Neural cell (in vitro differentiated cells): ENCODE results near the gene SLC16A10. TPM values are rescaled to one million over a fixed set of nuclear protein-coding genes. Genes with fewer than 3 reads are reported as not detected.

Source experiments
- H2AFZ ChIP-seq: fragments of 200-600, 300-800 bp; sonication (generic), shearing (Covaris generic); 2 replicates; pipeline ENCODE4 v1.6.0; 2014; ENCODE audit warnings: low read depth, mild to moderate bottlenecking, antibody characterized with exemption, low read length, moderate library complexity
- H3F3A ChIP-seq: fragments of 200-600 bp; shearing (Covaris generic); 2 replicates; pipeline ENCODE4 v1.6.1; 2016; ENCODE audit warnings: mild to moderate bottlenecking, moderate library complexity, mixed read lengths, antibody characterized with exemption, low read length; ENCODE audit not compliant: insufficient read depth, poor library complexity, severe bottlenecking
- H3K27ac ChIP-seq: fragments of 200-600, 300-800 bp; sonication (generic), shearing (Covaris generic); 2 replicates; pipeline ENCODE4 v1.5.1; 2014; ENCODE audit warnings: mild to moderate bottlenecking, low read length, moderate library complexity
- H3K27me3 ChIP-seq: fragments of 300-800, 200-600 bp; sonication (generic), shearing (Covaris generic); 2 replicates; pipeline ENCODE4 v1.6.0; 2014; ENCODE audit warnings: mild to moderate bottlenecking, low read depth, low read length, moderate library complexity; ENCODE audit not compliant: insufficient read depth
- H3K36me3 ChIP-seq: fragments of 300-800, 200-600 bp; sonication (generic), shearing (Covaris generic); 2 replicates; pipeline ENCODE4 v1.5.1; 2014; ENCODE audit warnings: mild to moderate bottlenecking, antibody characterized with exemption, low read length, moderate library complexity; ENCODE audit not compliant: insufficient read depth
- H3K4me2 ChIP-seq: fragments of 300-800, 200-600 bp; sonication (generic), shearing (Covaris generic); 2 replicates; pipeline ENCODE4 v1.6.0; 2014; ENCODE audit warnings: mild to moderate bottlenecking, low read length
- H3K4me3 ChIP-seq: fragments of 300-800, 200-600 bp; sonication (generic), shearing (Covaris generic); 2 replicates; pipeline ENCODE4 v1.5.1; 2014; ENCODE audit warnings: mild to moderate bottlenecking, low read length, moderate library complexity
- H3K79me2 ChIP-seq: fragments of 200-600 bp; shearing (Covaris generic); replicated peaks from 2 replicates; pipeline ENCODE4 v1.6.0; 2014; ENCODE audit warnings: mild to moderate bottlenecking, low read length, moderate library complexity; ENCODE audit not compliant: insufficient read depth
- H3K9ac ChIP-seq: fragments of 300-800, 200-600 bp; sonication (generic), shearing (Covaris generic); 2 replicates; pipeline ENCODE4 v1.6.1; 2016; ENCODE audit warnings: mild to moderate bottlenecking, low read length, mixed read lengths
- H3K9me2 ChIP-seq: fragments of 200-600 bp; shearing (Covaris generic); 2 replicates; pipeline ENCODE4 v1.6.1; 2016; ENCODE audit warnings: mild to moderate bottlenecking, low read length, mixed read lengths; ENCODE audit not compliant: insufficient read depth
- H3K9me3 ChIP-seq: fragments of 200-600, 300-800 bp; sonication (generic), shearing (Covaris generic); 2 replicates; pipeline ENCODE4 v1.6.1; 2016; ENCODE audit warnings: mild to moderate bottlenecking, mixed run types, low read length, moderate library complexity, mixed read lengths
- H4K20me1 ChIP-seq: fragments of 200-600 bp; shearing (Covaris generic); 2 replicates; pipeline ENCODE4 v1.6.1; 2016; ENCODE audit warnings: mild to moderate bottlenecking, mixed run types; ENCODE audit not compliant: insufficient read depth
- EP300 ChIP-seq: fragments of 450-650 bp; conservative IDR thresholded peaks from 2 replicates; pipeline ENCODE4 v1.6.1; 2014; ENCODE audit warnings: antibody characterized with exemption, mild to moderate bottlenecking, moderate library complexity; ENCODE audit not compliant: poor library complexity, severe bottlenecking
- EZH2 ChIP-seq: fragments of 200-600, 300-800 bp; shearing (Covaris generic), sonication (generic); IDR thresholded peaks from 2 replicates; pipeline ENCODE4 v1.6.1; 2014; ENCODE audit warnings: antibody characterized with exemption, low read length, borderline replicate concordance, mild to moderate bottlenecking; ENCODE audit not compliant: insufficient read depth, poor library complexity, severe bottlenecking
- MXI1 ChIP-seq: fragments of 450-650 bp; conservative IDR thresholded peaks from 2 replicates; pipeline ENCODE4 v1.6.1; 2014; ENCODE audit warnings: antibody characterized with exemption, mild to moderate bottlenecking; ENCODE audit not compliant: poor library complexity, severe bottlenecking
- POLR2AphosphoS5 ChIP-seq: IDR thresholded peaks from 2 replicates; pipeline ENCODE4 v1.6.1; 2012
- RAD21 ChIP-seq: fragments of 450-650 bp; conservative IDR thresholded peaks from 2 replicates; pipeline ENCODE4 v1.6.1; 2014; ENCODE audit warnings: antibody characterized with exemption, mild to moderate bottlenecking, moderate library complexity
- SMC3 ChIP-seq: fragments of 450-650 bp; conservative IDR thresholded peaks from 2 replicates; pipeline ENCODE4 v1.6.1; 2014; ENCODE audit warnings: antibody characterized with exemption, mild to moderate bottlenecking, moderate library complexity; ENCODE audit not compliant: poor library complexity
- TAF1 ChIP-seq: IDR thresholded peaks from 2 replicates; pipeline ENCODE4 v1.6.1; 2012; ENCODE audit warnings: low read depth
- polyA plus RNA-seq: library from polyadenylated mRNA; depleted of rRNA; stranded (reverse); fragments of >200 nt; gene quantifications from 2 replicates; pipeline ENCODE4 v1.2.3, GENCODE V29; 2014
- TF ChIP-seq, protein P1 (sequence below): IDR thresholded peaks from 2 replicates; pipeline ENCODE4 v1.6.1; 2012; ENCODE audit warnings: borderline replicate concordance
- TF ChIP-seq, protein P2 (sequence below): fragments of 450-650 bp; IDR thresholded peaks from 2 replicates; pipeline ENCODE4 v1.5.1; 2014; ENCODE audit warnings: antibody characterized with exemption, mild to moderate bottlenecking, moderate library complexity; ENCODE audit not compliant: poor library complexity, severe bottlenecking

The SLC16A10 gene
- polyA plus RNA-seq, 1 donor from 2014 or later, result 1.5 TPM

DNA sequence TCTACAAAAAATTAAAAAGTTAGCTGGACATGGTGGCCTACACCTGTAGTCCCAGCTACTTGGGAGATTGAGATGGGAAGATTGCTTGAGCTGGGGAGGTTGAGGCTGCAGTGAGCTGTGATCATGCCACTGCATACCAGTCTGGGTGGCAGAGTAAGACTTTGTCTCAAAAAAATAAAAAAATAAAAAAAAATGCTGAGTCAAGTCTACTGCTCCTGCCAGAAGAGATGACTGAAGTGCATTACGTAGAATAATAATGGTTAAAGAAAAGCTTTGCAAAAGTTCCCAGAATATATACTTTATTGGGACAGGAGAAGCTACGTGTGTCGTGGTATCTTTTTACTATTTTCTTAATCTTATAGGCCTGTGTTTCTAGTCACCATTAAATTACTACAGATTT lies 125.3 kb downstream of the SLC16A10 start:
- Histone ChIP-seq H3K79me2 (no peaks in the 10 kb centered on the region), H3K36me3 (no peaks in the 10 kb centered on the region), H4K20me1 (no peaks in the 10 kb centered on the region), H3K9me2 (no peaks in the 10 kb centered on the region), H3F3A (no peaks in the 10 kb centered on the region), H3K9me3 (no peaks in the 10 kb centered on the region), H3K27me3 (no peaks in the 10 kb centered on the region), H3K27ac (no peak overlapping the region), H3K4me2 (no peak overlapping the region), H2AFZ (no peak overlapping the region), H3K9ac (no peak overlapping the region), H3K4me3 (no peak overlapping the region)
- TF ChIP-seq SMC3, result no peak
- no peak for TF ChIP-seq TAF1
- TF ChIP-seq EP300, result no peak
- TF ChIP-seq POLR2AphosphoS5, result no peak
- TF ChIP-seq, protein P1, sequence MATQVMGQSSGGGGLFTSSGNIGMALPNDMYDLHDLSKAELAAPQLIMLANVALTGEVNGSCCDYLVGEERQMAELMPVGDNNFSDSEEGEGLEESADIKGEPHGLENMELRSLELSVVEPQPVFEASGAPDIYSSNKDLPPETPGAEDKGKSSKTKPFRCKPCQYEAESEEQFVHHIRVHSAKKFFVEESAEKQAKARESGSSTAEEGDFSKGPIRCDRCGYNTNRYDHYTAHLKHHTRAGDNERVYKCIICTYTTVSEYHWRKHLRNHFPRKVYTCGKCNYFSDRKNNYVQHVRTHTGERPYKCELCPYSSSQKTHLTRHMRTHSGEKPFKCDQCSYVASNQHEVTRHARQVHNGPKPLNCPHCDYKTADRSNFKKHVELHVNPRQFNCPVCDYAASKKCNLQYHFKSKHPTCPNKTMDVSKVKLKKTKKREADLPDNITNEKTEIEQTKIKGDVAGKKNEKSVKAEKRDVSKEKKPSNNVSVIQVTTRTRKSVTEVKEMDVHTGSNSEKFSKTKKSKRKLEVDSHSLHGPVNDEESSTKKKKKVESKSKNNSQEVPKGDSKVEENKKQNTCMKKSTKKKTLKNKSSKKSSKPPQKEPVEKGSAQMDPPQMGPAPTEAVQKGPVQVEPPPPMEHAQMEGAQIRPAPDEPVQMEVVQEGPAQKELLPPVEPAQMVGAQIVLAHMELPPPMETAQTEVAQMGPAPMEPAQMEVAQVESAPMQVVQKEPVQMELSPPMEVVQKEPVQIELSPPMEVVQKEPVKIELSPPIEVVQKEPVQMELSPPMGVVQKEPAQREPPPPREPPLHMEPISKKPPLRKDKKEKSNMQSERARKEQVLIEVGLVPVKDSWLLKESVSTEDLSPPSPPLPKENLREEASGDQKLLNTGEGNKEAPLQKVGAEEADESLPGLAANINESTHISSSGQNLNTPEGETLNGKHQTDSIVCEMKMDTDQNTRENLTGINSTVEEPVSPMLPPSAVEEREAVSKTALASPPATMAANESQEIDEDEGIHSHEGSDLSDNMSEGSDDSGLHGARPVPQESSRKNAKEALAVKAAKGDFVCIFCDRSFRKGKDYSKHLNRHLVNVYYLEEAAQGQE, result no peak
- TF ChIP-seq, protein P2, sequence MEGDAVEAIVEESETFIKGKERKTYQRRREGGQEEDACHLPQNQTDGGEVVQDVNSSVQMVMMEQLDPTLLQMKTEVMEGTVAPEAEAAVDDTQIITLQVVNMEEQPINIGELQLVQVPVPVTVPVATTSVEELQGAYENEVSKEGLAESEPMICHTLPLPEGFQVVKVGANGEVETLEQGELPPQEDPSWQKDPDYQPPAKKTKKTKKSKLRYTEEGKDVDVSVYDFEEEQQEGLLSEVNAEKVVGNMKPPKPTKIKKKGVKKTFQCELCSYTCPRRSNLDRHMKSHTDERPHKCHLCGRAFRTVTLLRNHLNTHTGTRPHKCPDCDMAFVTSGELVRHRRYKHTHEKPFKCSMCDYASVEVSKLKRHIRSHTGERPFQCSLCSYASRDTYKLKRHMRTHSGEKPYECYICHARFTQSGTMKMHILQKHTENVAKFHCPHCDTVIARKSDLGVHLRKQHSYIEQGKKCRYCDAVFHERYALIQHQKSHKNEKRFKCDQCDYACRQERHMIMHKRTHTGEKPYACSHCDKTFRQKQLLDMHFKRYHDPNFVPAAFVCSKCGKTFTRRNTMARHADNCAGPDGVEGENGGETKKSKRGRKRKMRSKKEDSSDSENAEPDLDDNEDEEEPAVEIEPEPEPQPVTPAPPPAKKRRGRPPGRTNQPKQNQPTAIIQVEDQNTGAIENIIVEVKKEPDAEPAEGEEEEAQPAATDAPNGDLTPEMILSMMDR, result no peak
- TF ChIP-seq EZH2, result no peak
- TF ChIP-seq MXI1, result no peak
- no peak for TF ChIP-seq RAD21

DNA sequence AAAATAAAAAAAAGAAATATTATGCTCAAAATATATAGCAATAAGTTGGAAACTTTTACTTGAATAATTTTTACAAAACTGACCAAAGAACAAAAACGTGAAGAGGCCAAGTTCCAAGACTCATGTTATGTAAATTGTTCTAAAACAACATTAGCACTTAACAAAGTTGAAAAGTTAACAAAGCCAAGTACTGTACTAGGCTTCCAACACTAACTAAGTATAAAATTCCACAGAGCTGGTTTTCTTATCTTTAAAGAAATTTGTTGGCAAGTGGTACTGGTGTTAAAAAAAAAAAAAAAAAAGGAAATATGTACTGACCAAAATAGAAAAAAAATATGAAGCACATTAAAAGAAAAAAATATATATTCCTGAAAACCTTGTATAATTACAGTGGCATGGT lies 127.8 kb downstream of the SLC16A10 start:
- no peaks in the 10 kb centered on the region for H3K36me3 ChIP-seq
- no peak overlapping the region for H3K27ac ChIP-seq

More for the DNA sequence above, 127.8 kb downstream of the SLC16A10 start:
- Histone ChIP-seq H3K4me2 (no peak overlapping the region), H3K4me3 (no peak overlapping the region), H3F3A (no peaks in the 10 kb centered on the region), H3K9me2 (no peaks in the 10 kb centered on the region), H3K27me3 (no peaks in the 10 kb centered on the region), H2AFZ (no peak overlapping the region), H3K9me3 (no peaks in the 10 kb centered on the region), H3K9ac (no peak overlapping the region), H4K20me1 (no peaks in the 10 kb centered on the region), H3K79me2 (no peaks in the 10 kb centered on the region)
- no peak for TF ChIP-seq TAF1
- TF ChIP-seq EP300, result no peak
- TF ChIP-seq, protein P2, result no peak
- TF ChIP-seq MXI1, result no peak
- no peak for TF ChIP-seq POLR2AphosphoS5
- TF ChIP-seq SMC3, result no peak
- no peak for TF ChIP-seq EZH2
- TF ChIP-seq, protein P1, result no peak
- TF ChIP-seq RAD21, result no peak
